OCI-LY3 (cell line): ENCODE data around the gene NTRK1.
A peak's percentile ranks its signal among the peaks of the same experiment; 100 is the strongest.

Experiments
- H2AFZ ChIP-seq: fragments of 200-600, 300-600 bp; shearing (Covaris generic); 2 replicates; pipeline ENCODE4 v1.6.0; 2014; ENCODE audit warnings: antibody characterized with exemption, low read depth, low read length
- H3K27ac ChIP-seq: fragments of 200-600, 300-600 bp; sonication (generic); 2 replicates; pipeline ENCODE4 v1.5.1; 2014; ENCODE audit warnings: mild to moderate bottlenecking, low read length, moderate library complexity, mixed read lengths
- H3K27me3 ChIP-seq: fragments of 200-600, 300-600 bp; sonication (generic); 2 replicates; pipeline ENCODE4 v1.6.1; 2014; ENCODE audit warnings: low read depth, low read length, mixed read lengths
- H3K36me3 ChIP-seq: fragments of 200-600, 300-600 bp; sonication (generic); replicated peaks from 2 replicates; pipeline ENCODE3; 2014; ENCODE audit warnings: low read depth, low read length, mixed read lengths
- H3K4me1 ChIP-seq: fragments of 300-600, 200-600 bp; sonication (generic); 2 replicates; pipeline ENCODE4 v1.6.1; 2014; ENCODE audit warnings: low read length, mixed read lengths
- H3K4me2 ChIP-seq: fragments of 200-600, 300-600 bp; sonication (generic); 2 replicates; pipeline ENCODE4 v1.6.1; 2014; ENCODE audit warnings: low read length, mixed read lengths
- H3K4me3 ChIP-seq: fragments of 300-600, 200-600 bp; sonication (generic); 2 replicates; pipeline ENCODE4 v1.5.1; 2014; ENCODE audit warnings: antibody characterized with exemption, mild to moderate bottlenecking, low read length, moderate library complexity
- H3K79me2 ChIP-seq: fragments of 300-600, 200-600 bp; shearing (Covaris generic); 2 replicates; pipeline ENCODE4 v1.6.1; 2014; ENCODE audit warnings: mild to moderate bottlenecking, low read length, mixed read lengths
- H3K9ac ChIP-seq: fragments of 300-600, 200-600 bp; shearing (Covaris generic); 2 replicates; pipeline ENCODE4 v1.6.0; 2014; ENCODE audit warnings: mild to moderate bottlenecking, low read length, moderate library complexity
- H3K9me3 ChIP-seq: fragments of 200-600, 300-600 bp; shearing (Covaris generic); 2 replicates; pipeline ENCODE4 v1.6.1; 2014; ENCODE audit warnings: low read length, mixed read lengths; ENCODE audit not compliant: insufficient read depth
- H4K20me1 ChIP-seq: fragments of 200-600, 300-600 bp; sonication (generic); 2 replicates; pipeline ENCODE4 v1.6.1; 2016; ENCODE audit warnings: low read length, mixed read lengths; ENCODE audit not compliant: insufficient read depth
- CTCF ChIP-seq: fragments of 200-600, 300-600 bp; sonication (generic); IDR thresholded peaks from 2 replicates; pipeline ENCODE4 v1.5.1; 2014; ENCODE audit warnings: antibody characterized with exemption, low read length, low read depth
- EZH2phosphoT487 ChIP-seq: fragments of 200-600 bp; shearing (Covaris generic); IDR thresholded peaks from 2 replicates; pipeline ENCODE4 v1.6.1; 2018; ENCODE audit warnings: antibody characterized with exemption, mixed run types, low read depth

The NTRK1 gene

GRCh38 chr1:156858959-156859522 lies 1.6 kb upstream of the NTRK1 start, which contains the start of gene INSRR:
Gene INSRR (minus strand): TSS chr1:156859117. CDS start chr1:156858621, 496 bp downstream.
- H3K79me2 ChIP-seq, result no peaks in the 10 kb centered on the region
- H3K9ac ChIP-seq, result peak within 1 kb of the TSS; percentile 29
- TF ChIP-seq CTCF (no peak), EZH2phosphoT487 (no peak)
- no peaks in the 10 kb centered on the region for H3K9me3 ChIP-seq
- peak within 1 kb of the TSS; percentile 76 for H3K4me3 ChIP-seq
- no peaks in the 10 kb centered on the region for H4K20me1 ChIP-seq
- H3K36me3 ChIP-seq, result no peaks in the 10 kb centered on the region
- peaks cover 44% of the 10 kb centered on the region for H3K27me3 ChIP-seq
- H3K4me2 ChIP-seq, result peak within 1 kb of the TSS; percentile 96
- H3K27ac ChIP-seq, result no peak within 1 kb of the TSS
- H3K4me1 ChIP-seq, result peaks cover 17% of the 10 kb centered on the region; the same call in 1 of the 2 replicates
- no peak within 1 kb of the TSS for H2AFZ ChIP-seq

- no peak overlapping the region for H3K27ac ChIP-seq
- peak overlapping the region; percentile 29 for H3K9ac ChIP-seq
- peak overlapping the region; percentile 76 for H3K4me3 ChIP-seq
- peaks cover 45% of the 10 kb centered on the region for H3K27me3 ChIP-seq
- H3K36me3 ChIP-seq, result no peaks in the 10 kb centered on the region
- no peaks in the 10 kb centered on the region for H3K79me2 ChIP-seq
- TF ChIP-seq EZH2phosphoT487, result no peak
- no peak for TF ChIP-seq CTCF
- H3K4me2 ChIP-seq, result peak overlapping the region; percentile 96
- no peaks in the 10 kb centered on the region for H3K9me3 ChIP-seq
- peaks cover 17% of the 10 kb centered on the region; the same call in 1 of the 2 replicates for H3K4me1 ChIP-seq
- no peaks in the 10 kb centered on the region for H4K20me1 ChIP-seq
- no peak overlapping the region for H2AFZ ChIP-seq
These were observed 1.0 kb upstream of the NTRK1 start for GRCh38 chr1:156859523-156860112.

- Histone ChIP-seq H2AFZ (peak overlapping the region; percentile 64), H3K4me2 (peak overlapping the region; percentile 96), H3K27me3 (peaks cover 50% of the 10 kb centered on the region)
These were observed 495 bp upstream of the NTRK1 start for GRCh38 chr1:156860113-156860627.

More at GRCh38 chr1:156860113-156860627, 495 bp upstream of the NTRK1 start:
- H3K4me3 ChIP-seq, result peak overlapping the region; percentile 76
- no peaks in the 10 kb centered on the region for H3K79me2 ChIP-seq
- H4K20me1 ChIP-seq, result no peaks in the 10 kb centered on the region
- no peaks in the 10 kb centered on the region for H3K36me3 ChIP-seq
- no peak overlapping the region for H3K27ac ChIP-seq
- TF ChIP-seq CTCF (peak; percentile 95), EZH2phosphoT487 (no peak)
- peak overlapping the region; percentile 29; the same call in 1 of the 2 replicates for H3K9ac ChIP-seq
- H3K4me1 ChIP-seq, result peaks cover 17% of the 10 kb centered on the region; the same call in 1 of the 2 replicates
- no peaks in the 10 kb centered on the region for H3K9me3 ChIP-seq
